Effector memory CD4-positive, alpha-beta T cell (primary cell): ENCODE measurements around the gene OR2M5.

Source experiments
- DNase-seq, 3 donors: peaks; one replicate each; pipeline ENCODE4 v3.0.0-alpha.2; 2020
- H3K27ac ChIP-seq: 2 replicates; pipeline ENCODE4 v1.7.0; 2013; ENCODE audit warnings: mild to moderate bottlenecking, low read length, moderate library complexity; ENCODE audit not compliant: insufficient read depth, poor library complexity, severe bottlenecking
- H3K27me3 ChIP-seq: replicated peaks from 2 replicates; pipeline ENCODE4 v1.7.0; 2013; ENCODE audit warnings: mild to moderate bottlenecking, low read length; ENCODE audit not compliant: insufficient read depth, control insufficient read depth, poor library complexity, severe bottlenecking
- H3K36me3 ChIP-seq: 2 replicates; pipeline ENCODE4 v1.7.0; 2013; ENCODE audit warnings: mild to moderate bottlenecking, low read length, moderate library complexity; ENCODE audit not compliant: control insufficient read depth, insufficient read depth
- H3K4me1 ChIP-seq: 2 replicates; pipeline ENCODE4 v1.7.0; 2013; ENCODE audit warnings: low read length, mild to moderate bottlenecking; ENCODE audit not compliant: control insufficient read depth, insufficient read depth, poor library complexity, severe bottlenecking
- H3K4me3 ChIP-seq: 2 replicates; pipeline ENCODE4 v1.7.0; 2013; ENCODE audit warnings: low read length, low read depth, mild to moderate bottlenecking; ENCODE audit not compliant: insufficient read depth, poor library complexity, severe bottlenecking
- H3K9me3 ChIP-seq: 2 replicates; pipeline ENCODE4 v1.7.0; 2013; ENCODE audit warnings: mild to moderate bottlenecking, low read length, moderate library complexity; ENCODE audit not compliant: control insufficient read depth
- total RNA-seq, 3 donors: gene quantifications; one replicate each; lab custom pipeline; 2026; lab: John Stamatoyannopoulos, UW

OR2M5 gene
- total RNA-seq, result 0 reads per million in 3 donors

DNA sequence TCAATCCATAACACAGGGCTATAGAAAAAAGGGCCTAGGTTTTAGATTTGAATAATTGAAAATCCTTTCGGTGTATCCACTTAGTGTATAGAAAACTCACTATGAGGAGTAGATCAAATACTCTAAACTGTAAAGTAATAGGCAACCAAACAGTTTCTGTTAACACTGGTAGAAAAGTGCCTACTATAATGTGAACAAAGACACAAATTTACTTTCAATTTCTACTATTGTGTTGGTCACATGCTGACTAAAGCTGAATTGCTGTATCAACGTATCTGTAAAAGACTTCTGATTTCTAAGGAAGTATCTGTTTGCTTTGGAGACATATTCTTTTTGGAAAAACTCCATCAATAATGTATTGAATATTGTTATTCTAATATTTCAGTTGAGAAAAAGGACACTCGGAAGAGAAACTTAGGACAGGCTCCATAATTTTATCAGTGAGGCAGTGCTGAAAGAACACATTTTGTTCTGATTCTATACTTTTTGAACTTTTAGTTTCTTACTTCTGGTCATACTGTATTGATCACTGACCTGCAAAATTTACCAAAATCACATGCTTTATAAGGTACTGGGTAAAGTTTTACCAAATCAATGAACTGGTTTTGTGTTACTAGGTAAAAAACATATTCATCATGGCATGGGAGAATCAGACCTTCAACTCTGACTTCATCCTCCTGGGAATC lies at the start of gene OR2M5:
Gene OR2M5, plus strand, starts transcription at position 636 of the 686 bp plus-strand sequence. Its CDS starts 0 bp downstream, at position 636.
- H3K9me3 ChIP-seq, result no peaks in the 10 kb centered on the region
- H3K4me3 ChIP-seq, result no peak within 1 kb of the TSS
- H3K27me3 ChIP-seq, result no peaks in the 10 kb centered on the region
- DNase-seq, result no peak
- no peak within 1 kb of the TSS for H3K27ac ChIP-seq
- no peaks in the 10 kb centered on the region for H3K4me1 ChIP-seq
- no peaks in the 10 kb centered on the region for H3K36me3 ChIP-seq

GRCh38 chr1:248098529-248098928 lies 46.4 kb upstream of the OR2M5 start:
- Histone ChIP-seq H3K27me3 (no peaks in the 10 kb centered on the region), H3K4me3 (no peak overlapping the region), H3K36me3 (no peaks in the 10 kb centered on the region), H3K4me1 (no peaks in the 10 kb centered on the region), H3K9me3 (no peaks in the 10 kb centered on the region), H3K27ac (no peak overlapping the region)
- DNase-seq, result no peak

GRCh38 chr1:248102847-248103246 lies 42.1 kb upstream of the OR2M5 start:
- no peaks in the 10 kb centered on the region for H3K36me3 ChIP-seq
- DNase-seq, result no peak
- no peaks in the 10 kb centered on the region for H3K27me3 ChIP-seq
- H3K27ac ChIP-seq, result no peak overlapping the region
- no peaks in the 10 kb centered on the region for H3K9me3 ChIP-seq
- no peaks in the 10 kb centered on the region for H3K4me1 ChIP-seq
- no peak overlapping the region for H3K4me3 ChIP-seq

- H3K4me3 ChIP-seq, result no peak overlapping the region
- DNase-seq, result no peak
- H3K27ac ChIP-seq, result no peak overlapping the region
- no peaks in the 10 kb centered on the region for H3K36me3 ChIP-seq
- no peaks in the 10 kb centered on the region for H3K27me3 ChIP-seq
- peaks cover 13% of the 10 kb centered on the region for H3K9me3 ChIP-seq
- no peaks in the 10 kb centered on the region for H3K4me1 ChIP-seq
Observed at GRCh38 chr1:248111157-248111556, 33.8 kb upstream of the OR2M5 start.

DNA sequence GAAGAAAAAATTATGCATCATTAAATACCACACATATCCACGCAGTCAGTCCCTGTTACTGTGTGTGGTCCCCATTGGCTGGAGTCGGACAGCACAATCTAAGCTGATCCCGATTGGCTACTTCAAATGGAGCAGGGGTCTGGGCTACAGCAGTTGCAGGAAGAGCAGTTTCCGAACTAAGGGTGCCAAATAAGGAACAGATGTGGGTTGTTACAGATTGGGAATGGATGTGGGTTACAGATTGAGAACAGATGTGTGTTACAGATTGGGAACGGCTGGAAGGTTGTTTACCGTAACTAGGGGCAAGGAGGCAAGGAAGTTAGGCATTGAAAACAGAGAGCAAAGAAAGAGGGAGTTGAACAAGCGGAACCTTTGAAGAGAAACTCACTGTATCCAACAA lies 30.1 kb upstream of the OR2M5 start:
- no peak for DNase-seq
- Histone ChIP-seq H3K27me3 (no peaks in the 10 kb centered on the region), H3K27ac (no peak overlapping the region), H3K9me3 (peaks cover 13% of the 10 kb centered on the region), H3K4me1 (no peaks in the 10 kb centered on the region), H3K4me3 (no peak overlapping the region), H3K36me3 (no peaks in the 10 kb centered on the region)

DNA sequence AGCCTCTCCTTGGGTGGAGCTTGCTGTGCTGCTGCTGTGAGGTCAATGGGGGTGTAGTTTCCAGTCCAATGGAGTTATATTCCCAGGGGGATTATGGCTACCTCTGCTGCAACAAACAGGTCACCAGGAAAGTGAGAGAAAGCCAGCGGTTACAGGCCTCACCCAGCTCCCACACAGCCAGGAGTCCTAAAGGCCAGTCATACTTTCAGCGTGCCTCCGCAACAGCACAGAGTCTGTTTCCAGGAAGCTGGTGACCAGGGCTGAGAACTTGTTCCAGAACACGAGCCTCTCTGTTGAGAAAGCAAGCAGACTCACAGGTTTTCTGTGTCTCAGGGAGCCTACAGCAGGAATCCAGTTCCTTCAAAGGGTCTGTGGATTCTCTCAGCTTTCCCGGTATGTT lies 17.3 kb upstream of the OR2M5 start:
- no peaks in the 10 kb centered on the region for H3K9me3 ChIP-seq
- DNase-seq, result no peak

GRCh38 chr1:248136811-248137210 lies 8.1 kb upstream of the OR2M5 start:
- H3K4me3 ChIP-seq, result no peak overlapping the region
- no peaks in the 10 kb centered on the region for H3K4me1 ChIP-seq
- no peak for DNase-seq
- no peaks in the 10 kb centered on the region for H3K27me3 ChIP-seq
- no peaks in the 10 kb centered on the region for H3K36me3 ChIP-seq
- H3K27ac ChIP-seq, result no peak overlapping the region
- no peaks in the 10 kb centered on the region for H3K9me3 ChIP-seq

More for the DNA sequence above, 17.3 kb upstream of the OR2M5 start:
- no peak overlapping the region for H3K4me3 ChIP-seq
- H3K4me1 ChIP-seq, result no peaks in the 10 kb centered on the region
- no peaks in the 10 kb centered on the region for H3K27me3 ChIP-seq
- H3K36me3 ChIP-seq, result no peaks in the 10 kb centered on the region
- no peak overlapping the region for H3K27ac ChIP-seq

DNA sequence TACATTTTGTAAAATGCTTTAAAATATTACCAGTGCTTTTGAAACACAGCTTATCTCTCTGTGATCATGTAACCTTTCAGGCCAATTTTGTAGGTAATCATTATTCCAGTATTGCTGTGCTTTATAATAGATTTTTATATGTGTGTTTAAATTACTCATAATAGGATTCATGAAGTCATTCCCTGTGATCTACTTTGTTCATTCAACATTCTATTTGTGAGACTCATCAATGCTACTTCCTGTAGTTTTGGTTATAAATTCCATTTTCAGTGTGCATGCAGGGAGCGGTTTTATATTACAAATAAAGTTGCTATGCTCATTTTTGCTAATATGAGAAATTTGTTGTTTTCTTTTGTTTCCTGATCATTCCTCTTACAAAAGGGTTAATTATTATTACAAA lies 4.1 kb upstream of the OR2M5 start:
- no peak overlapping the region for H3K4me3 ChIP-seq
- H3K36me3 ChIP-seq, result no peaks in the 10 kb centered on the region
- no peaks in the 10 kb centered on the region for H3K4me1 ChIP-seq
- no peak overlapping the region for H3K27ac ChIP-seq
- H3K27me3 ChIP-seq, result no peaks in the 10 kb centered on the region
- DNase-seq, result no peak
- H3K9me3 ChIP-seq, result no peaks in the 10 kb centered on the region

DNA sequence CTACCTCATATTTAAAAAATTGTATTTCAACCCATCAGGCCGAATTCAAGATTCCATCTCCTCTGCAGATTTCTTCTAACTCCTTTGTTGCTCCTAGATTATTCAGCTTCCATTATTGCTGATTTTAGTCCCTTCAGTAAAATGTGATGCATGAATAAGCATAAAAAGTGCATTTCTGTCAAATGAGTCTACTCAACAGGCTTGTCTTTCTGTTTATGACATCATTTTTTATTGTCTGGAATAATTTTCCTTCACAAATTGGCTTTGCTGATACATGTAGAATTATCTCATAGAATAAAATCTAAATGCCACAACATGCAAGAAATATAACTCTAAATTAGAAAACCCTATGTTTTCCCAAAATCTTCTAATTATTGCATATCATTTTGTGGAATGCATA lies 1.6 kb upstream of the OR2M5 start:
- Histone ChIP-seq H3K9me3 (no peaks in the 10 kb centered on the region), H3K27ac (no peak overlapping the region), H3K4me1 (no peaks in the 10 kb centered on the region), H3K27me3 (no peaks in the 10 kb centered on the region), H3K4me3 (no peak overlapping the region), H3K36me3 (no peaks in the 10 kb centered on the region)
- no peak for DNase-seq

- Histone ChIP-seq H3K27ac (no peak overlapping the region), H3K36me3 (no peaks in the 10 kb centered on the region), H3K9me3 (no peaks in the 10 kb centered on the region), H3K4me1 (no peaks in the 10 kb centered on the region), H3K4me3 (no peak overlapping the region), H3K27me3 (no peaks in the 10 kb centered on the region)
- no peak for DNase-seq
Observed at GRCh38 chr1:248152056-248152827, 7.3 kb downstream of the OR2M5 start.
